SU-DHL-6 (cell line): ENCODE measurements around the gene NFATC2IP.
A peak's percentile ranks its signal among the peaks of the same experiment; 100 is the strongest.

Experiments
- H2AFZ ChIP-seq: fragments of 200-600 bp; sonication (generic); 2 replicates; pipeline ENCODE4 v1.6.1; 2014; ENCODE audit warnings: low read depth, mild to moderate bottlenecking, moderate library complexity, mixed read lengths, antibody characterized with exemption, low read length; ENCODE audit not compliant: severe bottlenecking
- H3F3A ChIP-seq: fragments of 200-600 bp; shearing (Covaris generic); 2 replicates; pipeline ENCODE4 v1.6.0; 2016; ENCODE audit warnings: antibody characterized with exemption, mild to moderate bottlenecking; ENCODE audit not compliant: insufficient read depth
- H3K27ac ChIP-seq: fragments of 200-600 bp; sonication (generic); 2 replicates; pipeline ENCODE4 v1.5.1; 2016; ENCODE audit warnings: low read depth, mild to moderate bottlenecking, low read length, moderate library complexity, mixed read lengths
- H3K27me3 ChIP-seq: fragments of 200-600 bp; sonication (generic), shearing (Covaris generic); 2 replicates; pipeline ENCODE4 v1.6.0; 2014; ENCODE audit warnings: mild to moderate bottlenecking, low read length
- H3K36me3 ChIP-seq: fragments of 200-600 bp; sonication (generic); 2 replicates; pipeline ENCODE4 v1.6.1; 2014; ENCODE audit warnings: mild to moderate bottlenecking, low read length, mixed read lengths
- H3K4me2 ChIP-seq: fragments of 300-600, 200-600 bp; shearing (Covaris generic), sonication (generic); 2 replicates; pipeline ENCODE4 v1.6.0; 2014; ENCODE audit warnings: low read length, low read depth, mild to moderate bottlenecking; ENCODE audit not compliant: poor library complexity, severe bottlenecking
- H3K4me3 ChIP-seq: fragments of 200-600 bp; sonication (generic); 2 replicates; pipeline ENCODE4 v1.5.1; 2014; ENCODE audit warnings: antibody characterized with exemption, low read length, mild to moderate bottlenecking, mixed read lengths; ENCODE audit not compliant: insufficient read depth, poor library complexity, severe bottlenecking
- H3K79me2 ChIP-seq: fragments of 200-600 bp; sonication (generic); 2 replicates; pipeline ENCODE4 v1.6.1; 2014; ENCODE audit warnings: mild to moderate bottlenecking, low read length, moderate library complexity; ENCODE audit not compliant: insufficient read depth
- H3K9ac ChIP-seq: fragments of 200-600 bp; sonication (generic); 2 replicates; pipeline ENCODE4 v1.7.0; 2014; ENCODE audit warnings: mild to moderate bottlenecking, low read length
- H3K9me2 ChIP-seq: fragments of 200-600 bp; sonication (generic); replicated peaks from 2 replicates; pipeline ENCODE4 v1.6.1; 2014; ENCODE audit warnings: low read length; ENCODE audit not compliant: insufficient read depth
- H3K9me3 ChIP-seq: fragments of 200-600 bp; sonication (generic); 2 replicates; pipeline ENCODE4 v1.6.1; 2014; ENCODE audit warnings: low read length, mixed read lengths; ENCODE audit not compliant: insufficient read depth
- H4K20me1 ChIP-seq: fragments of 200-600 bp; sonication (generic); 2 replicates; pipeline ENCODE4 v1.6.1; 2014; ENCODE audit warnings: low read depth, mild to moderate bottlenecking, antibody characterized with exemption, low read length, moderate library complexity, mixed read lengths
- EZH2phosphoT487 ChIP-seq: fragments of 200-600 bp; sonication (generic), shearing (Covaris generic); conservative IDR thresholded peaks from 2 replicates; pipeline ENCODE4 v1.6.1; 2018; ENCODE audit warnings: mild to moderate bottlenecking, antibody characterized with exemption, low read length, moderate library complexity, mixed read lengths
- TF ChIP-seq, protein P1 (sequence below): fragments of 200-600 bp; sonication (generic); IDR thresholded peaks from one replicate; pipeline ENCODE4 v1.5.1; 2017; ENCODE audit warnings: antibody characterized with exemption, mild to moderate bottlenecking, low read length, moderate library complexity; ENCODE audit not compliant: insufficient read depth, poor library complexity, severe bottlenecking

NFATC2IP gene

DNA sequence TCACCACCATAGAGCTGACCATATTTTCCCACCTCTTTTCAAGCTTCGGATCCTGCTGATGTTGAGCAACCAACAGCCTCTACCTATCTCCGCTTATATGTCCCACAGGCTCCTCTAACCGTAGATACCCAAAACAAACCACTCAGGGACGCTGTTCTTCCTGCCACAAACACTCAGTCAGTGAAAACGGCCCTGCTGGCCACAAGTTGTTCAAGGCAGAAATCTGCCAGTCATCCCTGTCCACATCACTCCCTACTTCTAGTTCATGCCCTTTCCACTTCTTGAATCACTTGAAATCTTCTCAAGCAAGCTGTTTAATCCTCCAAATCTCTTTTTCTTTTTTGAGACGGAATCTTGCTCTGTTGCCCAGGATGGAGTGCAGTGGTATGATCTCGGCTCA is 33.6 kb upstream of the NFATC2IP start:
- Histone ChIP-seq H2AFZ (no peak overlapping the region), H3F3A (no peaks in the 10 kb centered on the region), H3K79me2 (no peaks in the 10 kb centered on the region), H3K4me3 (no peak overlapping the region), H3K9ac (no peak overlapping the region), H3K27me3 (no peaks in the 10 kb centered on the region), H3K4me2 (no peak overlapping the region), H4K20me1 (no peaks in the 10 kb centered on the region), H3K9me2 (no peaks in the 10 kb centered on the region), H3K36me3 (no peaks in the 10 kb centered on the region), H3K9me3 (no peaks in the 10 kb centered on the region), H3K27ac (no peak overlapping the region)
- TF ChIP-seq, protein P1, sequence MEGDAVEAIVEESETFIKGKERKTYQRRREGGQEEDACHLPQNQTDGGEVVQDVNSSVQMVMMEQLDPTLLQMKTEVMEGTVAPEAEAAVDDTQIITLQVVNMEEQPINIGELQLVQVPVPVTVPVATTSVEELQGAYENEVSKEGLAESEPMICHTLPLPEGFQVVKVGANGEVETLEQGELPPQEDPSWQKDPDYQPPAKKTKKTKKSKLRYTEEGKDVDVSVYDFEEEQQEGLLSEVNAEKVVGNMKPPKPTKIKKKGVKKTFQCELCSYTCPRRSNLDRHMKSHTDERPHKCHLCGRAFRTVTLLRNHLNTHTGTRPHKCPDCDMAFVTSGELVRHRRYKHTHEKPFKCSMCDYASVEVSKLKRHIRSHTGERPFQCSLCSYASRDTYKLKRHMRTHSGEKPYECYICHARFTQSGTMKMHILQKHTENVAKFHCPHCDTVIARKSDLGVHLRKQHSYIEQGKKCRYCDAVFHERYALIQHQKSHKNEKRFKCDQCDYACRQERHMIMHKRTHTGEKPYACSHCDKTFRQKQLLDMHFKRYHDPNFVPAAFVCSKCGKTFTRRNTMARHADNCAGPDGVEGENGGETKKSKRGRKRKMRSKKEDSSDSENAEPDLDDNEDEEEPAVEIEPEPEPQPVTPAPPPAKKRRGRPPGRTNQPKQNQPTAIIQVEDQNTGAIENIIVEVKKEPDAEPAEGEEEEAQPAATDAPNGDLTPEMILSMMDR: no peak
- no peak for TF ChIP-seq EZH2phosphoT487

DNA sequence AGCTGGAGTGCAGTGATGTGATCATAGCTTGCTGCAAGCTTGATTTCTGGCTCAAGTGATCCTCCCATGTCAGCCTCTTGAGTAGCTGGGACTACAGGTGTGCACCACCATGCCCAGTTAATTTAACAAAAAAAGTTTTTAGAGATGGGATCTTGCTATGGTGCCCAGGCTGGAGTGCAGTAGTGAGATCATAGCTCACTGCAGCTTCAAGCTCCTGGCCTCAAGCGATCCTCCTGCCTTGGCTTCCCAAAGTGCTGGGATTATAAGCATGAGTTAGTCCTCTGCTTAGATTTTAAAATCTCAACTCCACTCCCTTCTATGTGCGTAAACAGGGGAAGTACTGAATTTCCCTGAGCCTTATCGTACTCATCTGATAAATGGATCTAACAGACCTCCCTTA is 32.0 kb upstream of the NFATC2IP start:
- no peak overlapping the region for H3K9ac ChIP-seq
- H2AFZ ChIP-seq: no peak overlapping the region

DNA sequence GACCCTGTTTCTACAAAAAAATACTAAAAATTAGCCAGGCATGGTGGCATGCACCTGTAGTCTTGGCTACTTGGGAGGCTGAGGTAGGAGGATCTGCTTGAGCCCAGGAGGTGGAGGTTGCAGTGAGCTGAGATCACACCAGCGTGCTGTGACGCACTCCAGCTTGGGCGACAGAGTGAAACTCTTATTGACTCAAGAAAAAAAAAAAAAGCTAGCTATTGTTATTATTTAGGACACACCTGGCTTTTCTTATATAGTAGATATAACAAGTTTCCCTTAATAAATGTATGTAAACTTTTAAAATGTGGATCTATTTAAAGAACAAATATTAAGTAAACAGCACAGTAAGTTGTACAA is 27.5 kb upstream of the NFATC2IP start:
- H3K9ac ChIP-seq: peak overlapping the region; percentile 97
- peak overlapping the region; percentile 95 for H3K4me2 ChIP-seq
- no peaks in the 10 kb centered on the region for H3K9me2 ChIP-seq
- no peaks in the 10 kb centered on the region for H3K36me3 ChIP-seq
- H3F3A ChIP-seq: peaks cover 23% of the 10 kb centered on the region
- H4K20me1 ChIP-seq: no peaks in the 10 kb centered on the region
- H3K9me3 ChIP-seq: no peaks in the 10 kb centered on the region
- peak overlapping the region; percentile 33 for H3K4me3 ChIP-seq
- H3K27ac ChIP-seq: peak overlapping the region; percentile 90
- H2AFZ ChIP-seq: no peak overlapping the region
- H3K27me3 ChIP-seq: no peaks in the 10 kb centered on the region
- no peak for TF ChIP-seq EZH2phosphoT487
- peaks cover 7% of the 10 kb centered on the region; the same call in 1 of the 2 replicates for H3K79me2 ChIP-seq

More for the DNA sequence above, 32.0 kb upstream of the NFATC2IP start:
- no peak for TF ChIP-seq EZH2phosphoT487
- TF ChIP-seq, protein P1: no peak
- Histone ChIP-seq H3K9me2 (no peaks in the 10 kb centered on the region), H3K27me3 (no peaks in the 10 kb centered on the region), H3K4me2 (no peak overlapping the region), H3K36me3 (no peaks in the 10 kb centered on the region), H4K20me1 (no peaks in the 10 kb centered on the region), H3F3A (peaks cover 4% of the 10 kb centered on the region; the same call in 1 of the 2 replicates), H3K9me3 (no peaks in the 10 kb centered on the region), H3K27ac (no peak overlapping the region), H3K79me2 (peaks cover 7% of the 10 kb centered on the region; the same call in 1 of the 2 replicates), H3K4me3 (no peak overlapping the region)

DNA sequence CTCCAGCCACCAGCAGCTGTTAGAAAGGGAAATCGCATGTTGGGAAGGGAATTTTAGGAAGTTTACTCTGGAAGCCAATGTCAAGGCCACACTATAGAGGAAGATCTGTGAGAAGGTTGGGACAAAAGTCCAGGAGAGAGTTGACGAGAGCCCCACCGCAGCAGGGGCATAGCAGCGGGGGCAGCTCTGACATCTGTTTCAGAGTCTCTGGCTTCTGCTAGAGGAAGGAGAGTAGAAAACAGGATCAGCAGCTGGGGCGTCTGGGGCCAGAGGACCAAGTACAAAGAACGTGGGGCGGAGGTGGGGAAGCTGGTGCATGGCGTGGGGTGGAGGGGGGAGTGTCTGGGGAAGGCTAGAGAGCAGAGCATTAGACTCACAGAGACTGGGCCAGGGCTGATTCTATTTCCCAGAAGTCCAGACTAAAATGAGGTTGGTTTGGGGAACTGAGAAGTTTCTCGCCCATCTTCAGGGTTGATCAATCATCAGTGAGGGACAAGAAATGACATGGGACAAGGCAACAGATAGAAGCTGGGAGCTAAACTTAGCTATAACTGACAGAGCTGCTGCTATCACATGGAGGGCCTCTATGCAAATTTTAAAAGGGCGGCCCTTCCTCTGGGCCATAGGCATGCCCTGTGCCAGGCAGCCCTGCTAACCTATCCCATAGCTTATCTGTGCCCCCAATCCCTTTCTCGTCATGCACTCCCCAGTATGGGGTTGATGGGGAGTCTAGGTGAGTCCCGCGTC is 26.9 kb upstream of the NFATC2IP start:
- Histone ChIP-seq H3K9me3 (no peaks in the 10 kb centered on the region), H3K79me2 (peaks cover 7% of the 10 kb centered on the region; the same call in 1 of the 2 replicates), H3K36me3 (no peaks in the 10 kb centered on the region), H3K4me2 (peak overlapping the region; percentile 95), H3K27me3 (no peaks in the 10 kb centered on the region), H2AFZ (peak overlapping the region; percentile 17), H4K20me1 (no peaks in the 10 kb centered on the region), H3K4me3 (peak overlapping the region; percentile 72), H3K27ac (peak overlapping the region; percentile 90), H3K9me2 (no peaks in the 10 kb centered on the region), H3K9ac (peak overlapping the region; percentile 97), H3F3A (peaks cover 26% of the 10 kb centered on the region)
- TF ChIP-seq EZH2phosphoT487: no peak
- TF ChIP-seq, protein P1: no peak
